Gastrocnemius medialis (tissue), 4 donors: ENCODE measurements around the gene HIVEP2.

ENCODE experiments used
- POLR2A ChIP-seq, 2 donors: fragments of 450-650 bp; IDR thresholded peaks; one replicate each; pipeline ENCODE4 v1.6.1; 2017; ENCODE audit warnings: antibody characterized with exemption in 2 of 2, mild to moderate bottlenecking in 2 of 2, moderate library complexity in 2 of 2
- TF ChIP-seq, protein P1 (sequence below), 5 experiments: fragments of 450-650 bp in 3 of 5; fragments of 200-600 bp in 2 of 5; sonication (generic) in 2 of 5; IDR thresholded peaks in 4 of 5; conservative IDR thresholded peaks in 1 of 5; 1 replicate in 4 of 5; 2 replicates in 1 of 5; pipeline ENCODE4 v1.5.1; 2016 to 2019; ENCODE audit warnings: antibody characterized with exemption in 5 of 5, mild to moderate bottlenecking in 3 of 5, moderate library complexity in 3 of 5

- TF ChIP-seq, protein P1, sequence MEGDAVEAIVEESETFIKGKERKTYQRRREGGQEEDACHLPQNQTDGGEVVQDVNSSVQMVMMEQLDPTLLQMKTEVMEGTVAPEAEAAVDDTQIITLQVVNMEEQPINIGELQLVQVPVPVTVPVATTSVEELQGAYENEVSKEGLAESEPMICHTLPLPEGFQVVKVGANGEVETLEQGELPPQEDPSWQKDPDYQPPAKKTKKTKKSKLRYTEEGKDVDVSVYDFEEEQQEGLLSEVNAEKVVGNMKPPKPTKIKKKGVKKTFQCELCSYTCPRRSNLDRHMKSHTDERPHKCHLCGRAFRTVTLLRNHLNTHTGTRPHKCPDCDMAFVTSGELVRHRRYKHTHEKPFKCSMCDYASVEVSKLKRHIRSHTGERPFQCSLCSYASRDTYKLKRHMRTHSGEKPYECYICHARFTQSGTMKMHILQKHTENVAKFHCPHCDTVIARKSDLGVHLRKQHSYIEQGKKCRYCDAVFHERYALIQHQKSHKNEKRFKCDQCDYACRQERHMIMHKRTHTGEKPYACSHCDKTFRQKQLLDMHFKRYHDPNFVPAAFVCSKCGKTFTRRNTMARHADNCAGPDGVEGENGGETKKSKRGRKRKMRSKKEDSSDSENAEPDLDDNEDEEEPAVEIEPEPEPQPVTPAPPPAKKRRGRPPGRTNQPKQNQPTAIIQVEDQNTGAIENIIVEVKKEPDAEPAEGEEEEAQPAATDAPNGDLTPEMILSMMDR (IDR thresholded peaks at IDR 0.05 in 4 of 5, conservative IDR thresholded peaks at IDR 0.05 in 1 of 5), result no peak
- no peak for TF ChIP-seq POLR2A (IDR thresholded peaks at IDR 0.05)
Observed at GRCh38 chr6:142787422-142787821, 157.6 kb downstream of the HIVEP2 start.
